Lung (tissue), 12 donors: ENCODE measurements around the gene CD3G. TPM values are rescaled to one million over a fixed set of nuclear protein-coding genes. Genes with fewer than 3 reads are reported as not detected.

Experiments used
- ATAC-seq: fragments of 200-7000 bp; cut with Tn5 transposase; one replicate; pipeline ENCODE4 v1.9.1; 2020; ENCODE audit warnings: moderate number of reproducible peaks; ENCODE audit not compliant: insufficient read depth, low FRiP score
- DNase-seq, 3 donors: peaks; one replicate each; pipeline ENCODE4 v3.0.0-alpha.2; 2013 to 2017
- H3K27ac ChIP-seq, 2 donors: one replicate each; pipeline ENCODE4 v1.5.1; 2013; ENCODE audit warnings: mild to moderate bottlenecking in 2 of 2, moderate library complexity in 2 of 2, control low read depth in 1 of 2, inconsistent platforms in 1 of 2, low read depth in 1 of 2, low read length in 1 of 2
- H3K27me3 ChIP-seq, 3 donors: one replicate each; pipeline ENCODE4 v1.5.1; 2013; ENCODE audit warnings: low read length in 2 of 3; ENCODE audit not compliant: control insufficient read depth in 3 of 3, insufficient read depth in 3 of 3
- H3K36me3 ChIP-seq, 4 donors: one replicate each; pipeline ENCODE4 v1.5.1; 2013; ENCODE audit warnings: low read length in 4 of 4, mild to moderate bottlenecking in 1 of 4, moderate library complexity in 1 of 4; ENCODE audit not compliant: control insufficient read depth in 4 of 4, insufficient read depth in 4 of 4
- H3K4me1 ChIP-seq, 5 donors: one replicate each; pipeline ENCODE4 v1.5.1; 2013; ENCODE audit warnings: low read length in 5 of 5, mild to moderate bottlenecking in 2 of 5, moderate library complexity in 1 of 5; ENCODE audit not compliant: control insufficient read depth in 5 of 5, insufficient read depth in 5 of 5
- H3K4me3 ChIP-seq: one replicate; pipeline ENCODE4 v1.5.1; 2013; ENCODE audit warnings: mild to moderate bottlenecking, control low read depth, moderate library complexity
- H3K9ac ChIP-seq, 2 donors: one replicate each; pipeline ENCODE4 v1.5.1; 2013; ENCODE audit warnings: low read length in 2 of 2, control low read depth in 1 of 2; ENCODE audit not compliant: insufficient read depth in 1 of 2
- H3K9me3 ChIP-seq, 4 donors: one replicate each; pipeline ENCODE4 v1.5.1; 2013; ENCODE audit warnings: low read length in 3 of 4, mild to moderate bottlenecking in 1 of 4, moderate library complexity in 1 of 4; ENCODE audit not compliant: control insufficient read depth in 4 of 4, insufficient read depth in 3 of 4
- WGBS, 2 donors: extraction: QIAGEN DNeasy Blood & Tissue Kit; methylation state at CpG; one replicate each; pipeline ENCODE4 v1.1.7; 2013; 5-methylcytosine and 5-hydroxymethylcytosine counted together
- polyA plus RNA-seq, 2 donors: library from polyadenylated mRNA; stranded (reverse); fragments of 200-250 nt; gene quantifications; one replicate each; pipeline ENCODE4 v1.2.1, GENCODE V29; 2013
- total RNA-seq, 2 donors: library from RNA; depleted of rRNA in 1 of 2; stranded (reverse); fragments of >200 nt in 1 of 2; gene quantifications; one replicate each; pipeline ENCODE4 v1.2.1, GENCODE V29; 2014 to 2021
- TF ChIP-seq, protein P1 (sequence below): IDR thresholded peaks from 2 replicates; pipeline ENCODE4 v1.5.1; 2012; ENCODE audit warnings: mild to moderate bottlenecking; ENCODE audit errors: control extremely low read depth, extremely low read depth
- donor health status: control.
- donor health status: control.
- donor health status: Bipolar disorder and iron deficiency.
- donor health status: healthy.
- donor health status: DM: yes; HTN: yes; CAD: no.

Gene CD3G
- total and polyA plus RNA-seq, 4 donors = 0.55 to 2.7 (median 1.1) TPM

DNA sequence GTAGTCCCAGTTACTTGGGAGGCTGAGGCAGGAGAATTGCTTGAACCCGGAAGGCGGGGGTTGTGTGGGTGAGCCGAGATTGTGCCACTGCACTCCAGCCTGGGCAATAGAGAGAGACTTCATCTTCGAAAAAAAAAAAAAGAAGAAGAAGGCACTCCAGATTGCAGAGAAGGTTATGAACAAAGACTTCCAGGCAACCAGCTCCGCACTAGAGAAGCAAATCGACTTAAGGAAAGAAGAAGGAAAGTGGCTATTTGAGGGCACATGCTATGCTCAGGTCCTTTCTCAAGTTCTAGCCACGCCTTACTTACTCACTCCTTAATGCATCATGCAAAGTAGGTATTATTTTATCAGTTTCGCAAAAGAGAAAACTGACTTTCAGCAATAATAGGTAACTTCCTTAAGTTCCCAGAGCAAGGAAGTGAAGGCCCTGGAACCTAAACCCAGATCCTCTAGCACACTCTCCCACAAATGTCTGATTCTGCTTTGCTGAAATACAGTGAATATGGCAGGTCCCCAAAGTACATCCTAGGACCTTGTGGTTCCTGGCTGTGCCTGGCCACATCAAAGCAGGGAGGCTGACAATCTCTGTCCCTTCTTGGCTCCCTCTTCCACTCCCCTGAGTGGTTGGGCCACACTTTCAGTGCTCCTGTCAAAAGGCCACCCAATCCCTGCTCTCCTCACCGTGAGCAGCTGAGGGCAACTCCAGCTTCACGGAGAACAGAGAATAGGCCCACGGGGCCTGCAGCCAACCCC is 25.4 kb upstream of the CD3G start:
- Histone ChIP-seq H3K9ac (no peak overlapping the region), H3K9me3 (no peaks in the 10 kb centered on the region), H3K36me3 (no peaks in the 10 kb centered on the region), H3K4me3 (no peak overlapping the region), H3K27me3 (no peaks in the 10 kb centered on the region), H3K27ac (peak overlapping the region in 1 of 2 donors; percentile 89), H3K4me1 (peaks cover 0 to 21% (median 15%) of the 10 kb centered on the region in 5 donors)
- DNase-seq (no peak), ATAC-seq (peak; percentile 6)
- WGBS, 2 donors = 60 to 68% methylated on average over 11 of the region's 11 CpGs
- TF ChIP-seq, protein P1, sequence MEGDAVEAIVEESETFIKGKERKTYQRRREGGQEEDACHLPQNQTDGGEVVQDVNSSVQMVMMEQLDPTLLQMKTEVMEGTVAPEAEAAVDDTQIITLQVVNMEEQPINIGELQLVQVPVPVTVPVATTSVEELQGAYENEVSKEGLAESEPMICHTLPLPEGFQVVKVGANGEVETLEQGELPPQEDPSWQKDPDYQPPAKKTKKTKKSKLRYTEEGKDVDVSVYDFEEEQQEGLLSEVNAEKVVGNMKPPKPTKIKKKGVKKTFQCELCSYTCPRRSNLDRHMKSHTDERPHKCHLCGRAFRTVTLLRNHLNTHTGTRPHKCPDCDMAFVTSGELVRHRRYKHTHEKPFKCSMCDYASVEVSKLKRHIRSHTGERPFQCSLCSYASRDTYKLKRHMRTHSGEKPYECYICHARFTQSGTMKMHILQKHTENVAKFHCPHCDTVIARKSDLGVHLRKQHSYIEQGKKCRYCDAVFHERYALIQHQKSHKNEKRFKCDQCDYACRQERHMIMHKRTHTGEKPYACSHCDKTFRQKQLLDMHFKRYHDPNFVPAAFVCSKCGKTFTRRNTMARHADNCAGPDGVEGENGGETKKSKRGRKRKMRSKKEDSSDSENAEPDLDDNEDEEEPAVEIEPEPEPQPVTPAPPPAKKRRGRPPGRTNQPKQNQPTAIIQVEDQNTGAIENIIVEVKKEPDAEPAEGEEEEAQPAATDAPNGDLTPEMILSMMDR = no peak

DNA sequence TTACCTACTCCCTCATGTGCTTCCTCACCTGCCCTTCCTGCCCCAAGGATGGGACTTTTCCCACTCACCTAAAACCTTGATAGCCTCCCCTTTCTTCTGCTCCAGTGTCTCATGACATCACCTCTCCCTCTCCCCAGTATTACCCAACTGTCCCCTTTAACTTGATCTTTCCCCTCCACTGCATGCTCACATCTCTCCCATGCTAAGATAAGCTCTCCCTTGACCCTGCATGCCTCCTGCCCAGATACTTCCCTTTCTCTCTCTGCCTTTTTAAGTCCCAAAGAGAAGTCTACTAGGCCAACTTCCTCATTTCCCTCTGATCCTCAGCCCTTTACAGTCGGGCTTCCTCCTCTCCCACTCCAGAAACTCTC is 24.8 kb upstream of the CD3G start:
- WGBS, 2 donors = 16 to 21% methylated on average over 1 of the region's 1 CpG
- no peak overlapping the region for H3K9ac ChIP-seq
- DNase-seq = no peak
- H3K4me1 ChIP-seq = peaks cover 0 to 21% (median 15%) of the 10 kb centered on the region in 5 donors
- peak; percentile 49 for ATAC-seq
- H3K27ac ChIP-seq = peak overlapping the region in 1 of 2 donors; percentile 89
- H3K9me3 ChIP-seq = no peaks in the 10 kb centered on the region
- H3K4me3 ChIP-seq = no peak overlapping the region
- no peaks in the 10 kb centered on the region for H3K36me3 ChIP-seq
- no peaks in the 10 kb centered on the region for H3K27me3 ChIP-seq
- TF ChIP-seq, protein P1 = no peak

DNA sequence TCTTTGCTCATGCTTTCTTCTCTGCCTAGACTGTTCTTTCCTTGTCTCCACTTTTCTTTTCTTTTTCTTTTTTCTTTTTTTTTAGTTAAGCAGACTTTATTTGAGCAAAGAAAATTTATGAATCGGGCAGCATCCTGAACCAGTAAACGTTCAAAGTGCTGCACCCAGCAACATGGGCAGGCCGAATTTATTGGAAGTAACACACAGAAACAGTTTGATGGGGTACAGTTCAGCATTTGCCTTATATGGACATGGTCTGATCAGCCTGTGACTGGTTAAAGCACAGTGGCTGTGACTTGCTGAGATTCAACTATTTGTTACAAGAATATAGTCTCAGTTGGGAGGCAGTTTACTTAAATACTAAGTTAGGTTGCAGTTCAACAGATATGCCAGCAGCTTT is 23.6 kb upstream of the CD3G start:
- Histone ChIP-seq H3K4me3 (no peak overlapping the region), H3K9me3 (no peaks in the 10 kb centered on the region), H3K9ac (no peak overlapping the region), H3K36me3 (no peaks in the 10 kb centered on the region), H3K4me1 (peaks cover 0 to 15% (median 15%) of the 10 kb centered on the region in 5 donors), H3K27me3 (no peaks in the 10 kb centered on the region), H3K27ac (no peak overlapping the region)
- DNase-seq (no peak), ATAC-seq (no peak)
- WGBS, 2 donors = 92 to 95% methylated on average over 3 of the region's 3 CpGs
- TF ChIP-seq, protein P1 = no peak
